PC-9 (cell line): Measurements from ENCODE around the gene GABRG3. TPM values are rescaled to one million over a fixed set of nuclear protein-coding genes. Genes with fewer than 3 reads are reported as not detected.

ENCODE experiments used
- BruUV-seq: library from RNA; stranded (reverse); fragments of 400-500 nt; replicated peaks from 2 replicates; lab custom pipeline; 2021; lab: Mats Ljungman, UMichigan
- CTCF ChIA-PET: fragments of 300-600 bp; sonication (Branson Sonifier 250); formaldehyde crosslinking; loops from one replicate; lab custom pipeline; 2022; ENCODE audit warnings: antibody characterized with exemption; lab: Charles Lee
- POLR2A ChIA-PET: fragments of 300-600 bp; sonication (Branson Sonifier 250); formaldehyde crosslinking; loops from one replicate; lab custom pipeline; 2022; ENCODE audit warnings: antibody characterized with exemption; ENCODE audit not compliant: unreplicated experiment; lab: Charles Lee
- DNase-seq, 2 experiments: peaks; one replicate each; pipeline versions ENCODE4 v3.0.0 to v3.0.0-alpha.2; 2015 to 2022; ENCODE audit warnings: mixed read lengths in 1 of 2
- H2AFZ ChIP-seq: fragments of 200-600 bp; sonication (generic); 2 replicates; pipeline ENCODE4 v1.8.1; 2017; ENCODE audit warnings: antibody characterized with exemption
- H3F3A ChIP-seq: fragments of 200-600 bp; sonication (generic); 2 replicates; pipeline ENCODE4 v1.8.1; 2017; ENCODE audit warnings: antibody characterized with exemption, mild to moderate bottlenecking, low read depth; ENCODE audit not compliant: insufficient read depth
- H3K27ac ChIP-seq: fragments of 200-600 bp; sonication (generic); 2 replicates; pipeline ENCODE4 v1.6.1; 2016; ENCODE audit warnings: mixed run types
- H3K27me3 ChIP-seq: fragments of 200-600 bp; sonication (generic); 2 replicates; pipeline ENCODE4 v1.6.1; 2016; ENCODE audit warnings: low read depth, mixed run types; ENCODE audit not compliant: insufficient read depth
- H3K36me3 ChIP-seq: fragments of 200-600 bp; sonication (generic); 2 replicates; pipeline ENCODE4 v1.6.1; 2016; ENCODE audit warnings: low read depth, mixed run types
- H3K4me1 ChIP-seq: fragments of 200-600 bp; sonication (generic); replicated peaks from 2 replicates; pipeline ENCODE4 v1.6.1; 2016; ENCODE audit warnings: mixed run types; ENCODE audit not compliant: insufficient read depth
- H3K4me2 ChIP-seq: fragments of 200-600 bp; sonication (generic); 2 replicates; pipeline ENCODE4 v1.6.1; 2017; ENCODE audit warnings: mixed run types
- H3K4me3 ChIP-seq: fragments of 200-600 bp; sonication (generic); 2 replicates; pipeline ENCODE4 v1.6.1; 2016; ENCODE audit warnings: mixed run types
- H3K79me2 ChIP-seq: fragments of 200-600 bp; sonication (generic); 2 replicates; pipeline ENCODE4 v1.6.1; 2017; ENCODE audit warnings: low read depth, mixed run types
- H3K9me2 ChIP-seq: fragments of 200-600 bp; sonication (generic); 2 replicates; pipeline ENCODE4 v1.8.1; 2017; ENCODE audit warnings: mild to moderate bottlenecking; ENCODE audit not compliant: insufficient read depth
- H3K9me3 ChIP-seq: fragments of 200-600 bp; sonication (generic); 2 replicates; pipeline ENCODE4 v1.8.1; 2016; ENCODE audit warnings: low read depth; ENCODE audit not compliant: insufficient read depth
- H4K20me1 ChIP-seq: fragments of 200-600 bp; sonication (generic); 2 replicates; pipeline ENCODE4 v1.8.1; 2017; ENCODE audit not compliant: insufficient read depth
- EZH2 ChIP-seq: fragments of 200-600 bp; sonication (generic); IDR thresholded peaks from 2 replicates; pipeline ENCODE4 v1.8.0; 2017; ENCODE audit warnings: antibody characterized with exemption, low read depth
- intact Hi-C: fragments of 100-400 bp; cut with micrococcal nuclease; formaldehyde crosslinking; loops from one replicate; pipeline ENCODE4 v1.10.0; 2022; ENCODE audit not compliant: unreplicated experiment
- total RNA-seq: library from RNA; stranded (reverse); gene quantifications from 2 replicates; pipeline ENCODE4 v1.2.3, GENCODE V29; 2021
- TF ChIP-seq, protein P1 (sequence below): fragments of 200-600 bp; sonication (generic); conservative IDR thresholded peaks from 2 replicates; pipeline ENCODE4 v1.6.1; 2017; ENCODE audit warnings: mixed run types, antibody characterized with exemption, mild to moderate bottlenecking, moderate library complexity

GABRG3 gene
- total RNA-seq, 1 experiment from 2014 or later: not detected

DNA sequence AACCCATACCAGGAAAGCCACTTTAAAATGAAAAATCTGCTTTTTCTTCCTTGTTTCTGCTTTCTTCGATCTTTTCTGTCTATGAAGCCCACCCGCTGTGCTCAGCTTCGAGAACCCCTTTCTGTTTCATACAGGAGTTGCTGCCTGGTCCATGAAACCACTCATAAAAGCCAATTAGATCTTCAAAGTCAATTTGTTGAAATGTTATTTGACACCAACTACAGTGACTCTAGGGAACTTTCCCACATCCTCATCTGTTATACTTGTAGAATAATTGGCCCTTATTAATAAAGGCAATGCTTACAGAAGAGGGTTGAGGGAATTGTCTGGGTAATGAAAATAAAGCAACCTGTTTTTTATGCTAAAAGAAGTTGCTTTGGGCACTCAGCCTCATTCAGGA, 604.5 kb downstream of the GABRG3 start:
- no peaks in the 10 kb centered on the region for H3K9me2 ChIP-seq
- POLR2A ChIA-PET: no interaction called here
- intact Hi-C loops: no loop called here
- no peak overlapping the region for H3K4me3 ChIP-seq
- no peaks in the 10 kb centered on the region for H4K20me1 ChIP-seq
- BruUV-seq: no TSS peak
- no peak overlapping the region for H3K4me2 ChIP-seq
- TF ChIP-seq, protein P1, sequence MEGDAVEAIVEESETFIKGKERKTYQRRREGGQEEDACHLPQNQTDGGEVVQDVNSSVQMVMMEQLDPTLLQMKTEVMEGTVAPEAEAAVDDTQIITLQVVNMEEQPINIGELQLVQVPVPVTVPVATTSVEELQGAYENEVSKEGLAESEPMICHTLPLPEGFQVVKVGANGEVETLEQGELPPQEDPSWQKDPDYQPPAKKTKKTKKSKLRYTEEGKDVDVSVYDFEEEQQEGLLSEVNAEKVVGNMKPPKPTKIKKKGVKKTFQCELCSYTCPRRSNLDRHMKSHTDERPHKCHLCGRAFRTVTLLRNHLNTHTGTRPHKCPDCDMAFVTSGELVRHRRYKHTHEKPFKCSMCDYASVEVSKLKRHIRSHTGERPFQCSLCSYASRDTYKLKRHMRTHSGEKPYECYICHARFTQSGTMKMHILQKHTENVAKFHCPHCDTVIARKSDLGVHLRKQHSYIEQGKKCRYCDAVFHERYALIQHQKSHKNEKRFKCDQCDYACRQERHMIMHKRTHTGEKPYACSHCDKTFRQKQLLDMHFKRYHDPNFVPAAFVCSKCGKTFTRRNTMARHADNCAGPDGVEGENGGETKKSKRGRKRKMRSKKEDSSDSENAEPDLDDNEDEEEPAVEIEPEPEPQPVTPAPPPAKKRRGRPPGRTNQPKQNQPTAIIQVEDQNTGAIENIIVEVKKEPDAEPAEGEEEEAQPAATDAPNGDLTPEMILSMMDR: no peak
- no peak for TF ChIP-seq EZH2
- H3F3A ChIP-seq: no peaks in the 10 kb centered on the region
- H3K27me3 ChIP-seq: peaks cover 18% of the 10 kb centered on the region
- no peaks in the 10 kb centered on the region for H3K79me2 ChIP-seq
- no peaks in the 10 kb centered on the region for H3K36me3 ChIP-seq
- DNase-seq: no peak
- no peaks in the 10 kb centered on the region for H3K9me3 ChIP-seq
- no peak overlapping the region for H3K27ac ChIP-seq
- no peak overlapping the region for H2AFZ ChIP-seq
- CTCF ChIA-PET: no interaction called here
- H3K4me1 ChIP-seq: no peaks in the 10 kb centered on the region

DNA sequence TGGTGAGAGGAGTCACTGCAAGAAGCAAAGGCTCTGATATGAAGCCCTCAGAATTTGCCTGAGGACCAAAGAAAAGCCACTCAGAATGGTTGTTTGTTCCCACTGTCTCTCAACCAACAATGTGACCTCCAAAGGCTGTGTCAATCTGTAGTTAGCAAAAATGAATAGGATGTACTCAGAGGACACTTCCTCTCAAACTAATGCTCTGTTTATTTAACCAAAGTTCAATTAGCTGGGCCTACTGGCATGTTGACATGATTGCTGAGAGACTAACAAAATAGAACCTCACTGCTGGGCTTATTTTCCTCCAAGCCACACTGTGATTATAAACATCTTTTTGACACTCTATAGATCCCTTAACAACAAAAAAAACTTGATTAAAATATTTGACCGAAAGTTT, 605.6 kb downstream of the GABRG3 start:
- Histone ChIP-seq H3K4me2 (no peak overlapping the region), H3K4me3 (no peak overlapping the region), H3K27me3 (peaks cover 18% of the 10 kb centered on the region), H3K4me1 (no peaks in the 10 kb centered on the region), H3K79me2 (no peaks in the 10 kb centered on the region), H4K20me1 (no peaks in the 10 kb centered on the region), H3K36me3 (no peaks in the 10 kb centered on the region), H3K9me3 (no peaks in the 10 kb centered on the region), H3K27ac (no peak overlapping the region), H3F3A (no peaks in the 10 kb centered on the region), H3K9me2 (no peaks in the 10 kb centered on the region), H2AFZ (no peak overlapping the region)
- BruUV-seq: no TSS peak
- ChIA-PET CTCF (no interaction called here), POLR2A (no interaction called here)
- DNase-seq: no peak
- intact Hi-C loops: no loop called here
- TF ChIP-seq, protein P1: no peak
- no peak for TF ChIP-seq EZH2

DNA sequence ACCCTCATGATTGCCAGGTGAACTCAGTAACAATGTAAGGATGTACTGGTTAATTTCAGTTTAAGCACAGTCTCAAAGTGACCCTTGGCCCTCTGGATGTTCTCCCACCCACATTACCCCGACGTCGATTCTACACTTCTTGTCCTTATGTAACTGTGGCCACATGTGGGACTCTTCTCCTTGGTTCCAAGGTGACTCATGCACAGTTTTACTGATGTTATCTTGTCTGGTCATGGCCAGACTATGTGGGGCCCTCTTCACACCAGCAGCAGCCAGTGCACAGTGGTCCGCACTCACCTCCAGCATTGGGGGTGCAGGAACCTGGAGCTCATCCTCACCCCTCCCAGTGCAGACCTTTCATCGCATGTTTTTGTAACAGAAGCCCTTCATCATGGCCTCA, 608.8 kb downstream of the GABRG3 start:
- ChIA-PET POLR2A (no interaction called here), CTCF (no interaction called here)
- intact Hi-C loops: no loop called here
- Histone ChIP-seq H3K4me1 (no peaks in the 10 kb centered on the region), H3F3A (no peaks in the 10 kb centered on the region), H3K4me2 (no peak overlapping the region), H3K36me3 (no peaks in the 10 kb centered on the region), H3K9me3 (no peaks in the 10 kb centered on the region), H3K79me2 (no peaks in the 10 kb centered on the region), H3K27me3 (peaks cover 7% of the 10 kb centered on the region), H3K4me3 (no peak overlapping the region), H3K9me2 (no peaks in the 10 kb centered on the region), H4K20me1 (no peaks in the 10 kb centered on the region), H2AFZ (no peak overlapping the region), H3K27ac (no peak overlapping the region)
- TF ChIP-seq, protein P1: no peak
- no peak for TF ChIP-seq EZH2
- no peak for DNase-seq
- no TSS peak for BruUV-seq
